HG03558 (cell line): ENCODE results near the gene ABCA3.

ENCODE experiments used
- ATAC-seq: cut with Tn5 transposase; IDR thresholded peaks from one replicate; pipeline ENCODE4 v1.9.1; 2021; ENCODE audit warnings: moderate number of reproducible peaks; ENCODE audit not compliant: unreplicated experiment; ENCODE audit errors: extremely low read depth

Gene ABCA3

DNA sequence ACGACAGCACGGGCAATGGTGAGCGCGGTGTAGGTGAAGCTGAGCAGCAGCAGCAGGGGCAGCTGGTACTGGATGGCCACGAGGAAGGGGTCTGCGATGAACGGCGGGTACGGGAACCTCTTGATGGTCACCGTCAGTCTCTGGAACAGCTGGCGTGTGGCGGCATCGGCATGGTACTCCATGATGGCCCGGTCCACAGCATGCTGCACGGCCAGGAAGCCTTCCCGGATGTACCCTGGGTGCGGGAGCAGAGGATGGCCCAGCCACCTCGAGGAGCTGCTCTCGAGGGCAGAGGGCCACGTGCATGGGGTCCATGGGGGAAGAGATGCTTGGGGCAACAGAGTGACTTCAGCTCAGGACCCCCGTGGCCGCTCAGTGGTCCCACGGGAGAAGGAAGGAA, 20.9 kb downstream of the ABCA3 start:
- ATAC-seq, result no peak

DNA sequence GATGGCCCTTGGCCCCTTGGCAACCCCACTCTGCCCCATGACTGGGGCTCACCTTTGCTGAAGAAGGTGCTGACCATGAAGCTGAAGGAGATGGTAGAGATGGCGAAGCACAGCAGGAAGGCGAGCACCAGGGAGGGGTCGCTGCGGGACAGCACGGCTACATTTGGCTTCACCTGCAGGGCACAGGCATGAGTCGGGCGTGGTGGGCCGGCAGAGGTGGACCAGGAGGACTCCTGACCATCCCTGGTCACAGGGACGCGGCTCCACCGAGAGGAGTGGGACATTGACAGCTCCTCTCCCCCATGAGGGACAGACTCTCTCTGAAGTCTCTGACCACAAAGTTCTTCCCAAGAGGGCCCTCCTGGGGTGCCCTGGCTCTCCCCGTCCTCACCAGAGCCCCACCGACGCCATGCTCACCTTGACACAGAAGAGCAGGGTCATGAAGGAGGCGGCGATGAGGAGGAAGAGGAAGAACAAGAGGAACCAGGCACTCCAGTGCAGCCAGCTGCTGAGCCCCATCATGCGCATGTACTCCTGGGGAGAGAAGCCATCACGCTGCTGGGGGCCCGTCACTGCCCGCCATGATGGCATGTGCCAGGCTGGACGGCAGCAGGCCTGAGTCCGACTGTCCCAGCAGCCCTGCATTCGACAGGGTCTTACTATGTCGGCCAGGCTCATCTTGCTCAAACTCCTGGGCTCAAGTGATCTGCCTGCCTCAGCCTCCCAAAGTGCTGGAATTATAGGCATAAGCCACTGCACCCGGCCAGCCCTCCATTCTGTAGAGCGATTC, 23.1 kb downstream of the ABCA3 start:
- no peak for ATAC-seq

DNA sequence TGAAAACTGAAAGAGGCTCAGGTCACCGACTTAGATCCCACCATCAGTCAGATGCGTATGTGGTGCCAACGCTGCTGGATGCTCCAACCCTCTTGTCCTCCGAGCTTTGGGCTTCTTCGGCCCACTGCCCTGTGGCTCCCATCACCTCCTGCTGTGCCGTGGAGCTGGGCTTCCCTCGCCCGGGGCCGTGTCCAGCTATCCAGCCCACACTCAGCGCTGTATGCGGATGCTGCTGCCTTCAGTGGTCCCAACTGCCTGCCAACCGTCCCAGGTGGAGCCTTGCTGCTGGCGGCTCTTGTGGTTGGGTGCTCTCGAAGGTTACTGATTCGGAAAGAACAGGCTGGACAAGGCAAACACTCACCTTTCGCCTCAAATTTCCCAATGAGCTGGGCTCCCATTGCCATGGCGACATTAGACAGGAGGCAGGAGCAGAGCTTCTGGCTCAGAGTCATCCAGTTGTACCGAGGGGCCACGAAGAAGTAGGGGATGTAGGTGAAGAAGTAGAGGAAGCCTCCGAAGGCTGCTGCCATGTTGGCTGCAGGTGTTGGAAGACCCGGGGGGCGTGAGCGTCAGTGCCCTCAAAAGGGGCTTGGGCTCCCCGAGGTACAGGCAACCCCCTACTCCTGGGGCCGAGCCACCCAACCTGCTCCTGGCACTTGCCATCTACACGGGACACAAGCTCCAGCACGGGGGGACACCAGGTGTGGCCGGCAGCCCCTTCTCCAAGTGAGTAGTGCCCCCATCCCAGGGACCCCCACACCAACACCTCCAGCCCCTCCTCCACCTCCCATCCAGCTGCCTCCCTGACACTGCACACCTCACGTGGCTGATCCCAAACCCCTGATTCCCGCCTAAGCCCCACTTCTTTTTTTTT, 32.2 kb downstream of the ABCA3 start:
- ATAC-seq, result no peak

DNA sequence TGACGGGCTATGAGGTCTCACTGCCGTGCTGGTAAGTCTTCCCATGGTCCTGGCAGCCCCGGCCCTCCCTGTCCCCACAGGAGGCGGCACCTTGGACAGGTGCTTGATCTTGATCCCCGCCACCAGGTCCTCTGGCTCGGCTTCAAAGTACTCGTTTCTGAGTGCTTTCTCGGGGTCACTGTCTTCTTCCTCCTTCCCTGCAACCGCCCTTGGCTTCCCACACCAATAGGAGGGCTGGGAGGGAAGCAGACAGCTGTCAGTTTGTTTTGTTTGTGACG, 40.7 kb downstream of the ABCA3 start:
- no peak for ATAC-seq

DNA sequence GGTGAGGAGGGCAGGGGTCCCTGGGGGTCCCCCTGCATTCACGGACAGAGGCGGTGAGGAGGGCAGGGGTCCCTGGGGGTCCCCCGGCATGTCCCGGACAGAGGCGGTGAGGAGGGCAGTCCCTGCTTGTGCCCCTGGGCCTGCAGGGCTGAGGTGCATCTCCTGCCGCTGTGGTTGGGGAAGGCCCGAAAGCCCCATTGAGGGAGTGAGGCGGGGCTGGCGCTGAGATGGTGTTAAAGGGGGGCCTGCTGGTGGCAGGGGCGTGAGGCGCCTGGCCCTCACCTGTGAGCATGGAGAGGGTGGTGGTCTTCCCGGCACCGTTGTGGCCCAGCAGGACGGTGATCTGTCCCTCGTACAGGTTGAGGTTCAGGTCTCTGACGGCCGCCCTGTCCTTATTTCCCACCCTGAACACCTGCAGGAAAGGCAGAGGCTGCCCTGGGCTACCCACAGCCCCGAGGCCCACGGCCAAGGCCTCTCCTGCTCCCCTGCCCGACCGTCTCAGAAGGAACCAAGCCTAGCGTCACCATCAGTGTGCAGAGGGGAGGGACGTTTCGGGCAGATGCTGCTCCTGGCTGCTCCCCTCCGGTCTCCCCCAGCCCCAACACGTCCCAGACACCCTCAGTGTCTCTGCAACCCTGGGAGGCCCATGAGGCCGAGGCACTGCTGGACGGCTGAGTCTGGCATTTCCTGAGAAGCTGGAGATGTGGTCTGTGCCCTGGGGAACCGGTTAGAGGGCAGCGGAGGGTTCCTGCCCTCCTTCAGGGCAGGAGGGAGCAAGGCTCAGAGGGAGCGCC, 41.2 kb downstream of the ABCA3 start:
- ATAC-seq, result no peak

DNA sequence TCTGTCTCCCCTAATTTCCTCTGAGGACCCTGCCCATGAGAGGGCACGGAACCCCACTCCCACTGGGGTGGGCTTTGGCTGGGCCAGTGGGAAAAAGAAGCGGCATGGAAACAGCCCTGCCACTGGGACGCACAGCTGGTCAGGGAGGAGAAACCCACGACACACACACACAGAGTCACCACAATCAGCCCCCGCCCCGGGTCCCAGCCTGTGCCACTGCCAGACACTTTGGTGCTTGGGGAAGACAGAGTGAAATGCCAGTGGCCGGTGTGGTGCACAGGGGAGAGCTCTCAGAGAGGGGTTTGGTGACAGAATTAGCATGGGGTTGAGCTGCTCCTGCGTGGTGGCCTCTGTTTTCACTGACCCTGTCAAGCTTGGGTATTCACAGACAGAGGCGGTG, 41.9 kb downstream of the ABCA3 start:
- ATAC-seq, result no peak

DNA sequence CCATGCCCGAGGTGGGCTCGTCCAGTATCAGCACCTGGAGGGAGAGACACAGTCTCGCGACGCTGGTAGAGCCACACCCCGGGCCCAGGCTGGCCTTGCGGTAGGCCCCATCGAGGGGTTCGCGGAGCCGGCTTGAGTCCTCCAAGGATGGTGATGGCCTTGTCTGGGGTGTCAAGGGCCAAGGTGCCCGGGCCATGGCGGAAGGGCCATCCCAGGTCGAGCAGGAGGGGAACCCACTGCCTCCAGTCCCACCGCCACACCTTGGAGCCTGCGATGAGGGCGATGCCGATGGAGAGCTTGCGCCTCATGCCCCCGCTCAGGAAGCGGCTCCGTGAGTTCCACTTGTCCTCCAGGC, 43.0 kb downstream of the ABCA3 start:
- ATAC-seq, result no peak

DNA sequence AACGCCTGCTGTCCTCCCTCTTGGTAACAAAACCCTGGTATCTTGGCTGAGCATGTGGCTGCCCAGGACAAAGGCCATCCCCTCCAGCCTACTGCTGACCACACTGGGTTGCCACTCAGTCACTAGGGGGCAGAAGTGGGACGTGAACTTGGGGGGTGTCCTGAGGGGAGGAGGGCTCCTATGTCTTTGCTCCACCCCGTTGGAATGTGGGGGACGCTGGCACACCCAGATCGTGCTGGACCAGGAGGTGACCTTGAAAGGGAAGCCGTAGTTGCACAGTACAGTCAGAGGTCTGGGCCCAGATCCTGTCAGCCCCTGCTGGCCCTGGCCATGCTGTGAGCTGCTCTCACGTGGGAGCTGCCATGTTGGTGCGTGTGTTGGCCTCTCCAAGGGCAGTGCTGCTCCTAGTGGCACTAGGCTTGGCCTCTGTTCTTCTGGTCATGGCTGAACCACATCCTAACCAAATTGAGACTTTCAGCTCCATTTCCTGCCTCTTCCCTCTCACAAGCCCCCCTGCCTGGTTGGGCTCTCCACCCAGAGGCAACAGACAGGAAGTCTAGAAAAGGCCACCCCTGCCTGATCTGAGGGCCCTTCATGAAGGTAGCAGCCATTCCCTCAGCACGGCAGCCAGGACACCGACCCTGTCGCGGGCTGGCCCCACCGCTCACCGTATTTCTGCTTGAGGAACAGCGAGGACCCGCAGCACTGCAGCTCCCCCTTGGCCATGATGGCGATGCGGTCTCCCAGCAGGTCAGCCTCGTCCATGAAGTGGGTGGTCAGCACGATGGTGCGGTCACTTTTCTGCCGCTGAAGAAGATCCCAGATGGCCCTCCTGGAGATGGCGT, 43.6 kb downstream of the ABCA3 start:
- ATAC-seq, result no peak

DNA sequence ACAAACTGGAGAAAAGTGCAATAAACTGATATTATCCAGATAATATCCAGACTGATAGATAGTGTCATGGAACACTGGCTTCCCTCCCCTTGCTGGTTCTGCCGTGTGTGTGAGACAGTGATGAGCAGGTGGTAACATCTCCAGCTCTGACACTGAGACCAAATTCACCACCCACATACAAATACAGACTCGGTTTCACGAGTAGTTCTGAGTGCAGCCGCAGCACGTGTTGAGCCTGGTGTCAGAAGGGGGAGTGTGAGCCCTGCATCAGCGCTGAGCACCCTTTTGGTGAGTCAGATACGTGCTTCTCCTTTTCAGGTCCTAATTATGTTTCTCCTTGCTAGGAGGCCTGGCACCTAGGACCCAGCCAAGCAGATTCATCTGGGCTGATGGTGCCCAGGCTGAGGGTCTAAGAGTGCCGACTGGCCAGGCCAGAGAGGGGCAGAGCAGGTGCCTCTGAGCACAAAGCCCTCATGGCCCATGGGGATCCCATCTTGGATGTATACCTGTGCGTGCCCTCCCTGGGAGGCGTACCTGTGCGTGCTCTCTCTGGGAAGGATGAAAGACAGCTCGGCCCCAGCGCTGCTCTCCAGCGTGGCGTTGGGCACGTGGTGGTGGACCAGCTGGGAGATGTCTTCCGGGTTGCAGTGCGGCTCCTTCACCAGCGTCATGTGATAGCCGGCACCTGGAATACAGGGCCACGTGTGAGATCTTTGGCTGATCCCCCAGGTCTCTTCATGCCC, 45.3 kb downstream of the ABCA3 start:
- no peak for ATAC-seq

DNA sequence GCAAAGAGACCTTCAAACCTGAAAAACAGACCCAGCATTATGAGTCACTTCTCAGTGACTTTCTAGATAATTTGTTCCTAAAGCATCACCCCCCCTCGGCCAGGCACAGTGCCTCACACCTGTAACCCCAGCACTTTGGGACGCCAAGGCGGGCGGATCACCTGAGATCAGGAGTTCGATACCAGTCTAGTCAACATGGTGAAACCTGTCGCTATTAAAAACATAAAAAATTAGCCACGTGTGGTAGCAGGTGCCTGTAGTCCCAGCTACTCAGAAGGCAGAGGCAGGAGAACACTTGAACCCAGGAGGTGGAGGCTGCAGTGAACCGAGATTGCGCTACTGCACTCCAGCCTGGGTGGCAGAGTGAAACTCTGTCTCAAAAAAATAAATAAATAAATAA, 48.3 kb downstream of the ABCA3 start:
- no peak for ATAC-seq

DNA sequence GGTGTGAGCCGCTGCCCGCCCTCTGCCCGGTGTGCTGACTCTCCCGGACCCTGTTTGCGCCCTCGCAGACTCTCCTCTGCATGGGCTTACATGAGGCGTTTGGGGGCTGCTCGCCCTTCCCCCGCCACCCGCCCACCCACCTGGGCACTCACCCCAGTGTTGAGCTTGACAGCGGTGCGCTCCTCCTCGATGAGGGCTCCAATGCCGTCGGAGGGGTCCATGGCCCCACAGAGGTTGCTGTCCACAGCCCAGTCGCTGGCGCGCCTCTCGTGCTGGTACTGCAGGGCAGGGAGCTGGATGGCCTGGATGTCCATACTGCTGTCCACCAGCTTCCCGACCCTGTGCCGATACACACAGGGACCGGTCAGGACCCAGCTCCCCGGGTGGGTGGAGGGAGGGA, 51.2 kb downstream of the ABCA3 start:
- ATAC-seq, result no peak

DNA sequence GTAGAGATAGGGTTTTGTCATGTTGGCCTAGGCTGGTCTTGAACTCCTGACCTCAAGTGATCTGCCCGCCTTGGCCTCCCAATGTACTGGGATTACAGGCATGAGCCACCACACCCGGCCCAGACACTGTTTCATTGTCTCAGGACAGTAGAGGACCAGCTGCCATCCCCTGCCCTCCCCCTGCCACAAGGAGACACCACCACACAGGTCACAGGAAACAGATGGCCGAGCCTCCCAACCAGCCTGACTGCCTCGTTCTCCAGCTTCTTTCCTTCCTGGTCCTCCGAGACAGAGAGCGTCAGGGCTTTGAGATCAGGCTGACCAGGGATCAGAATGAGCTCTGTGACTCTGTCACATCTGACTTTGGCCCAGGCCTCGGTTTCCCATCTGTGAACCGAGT, 51.8 kb downstream of the ABCA3 start:
- ATAC-seq, result no peak

DNA sequence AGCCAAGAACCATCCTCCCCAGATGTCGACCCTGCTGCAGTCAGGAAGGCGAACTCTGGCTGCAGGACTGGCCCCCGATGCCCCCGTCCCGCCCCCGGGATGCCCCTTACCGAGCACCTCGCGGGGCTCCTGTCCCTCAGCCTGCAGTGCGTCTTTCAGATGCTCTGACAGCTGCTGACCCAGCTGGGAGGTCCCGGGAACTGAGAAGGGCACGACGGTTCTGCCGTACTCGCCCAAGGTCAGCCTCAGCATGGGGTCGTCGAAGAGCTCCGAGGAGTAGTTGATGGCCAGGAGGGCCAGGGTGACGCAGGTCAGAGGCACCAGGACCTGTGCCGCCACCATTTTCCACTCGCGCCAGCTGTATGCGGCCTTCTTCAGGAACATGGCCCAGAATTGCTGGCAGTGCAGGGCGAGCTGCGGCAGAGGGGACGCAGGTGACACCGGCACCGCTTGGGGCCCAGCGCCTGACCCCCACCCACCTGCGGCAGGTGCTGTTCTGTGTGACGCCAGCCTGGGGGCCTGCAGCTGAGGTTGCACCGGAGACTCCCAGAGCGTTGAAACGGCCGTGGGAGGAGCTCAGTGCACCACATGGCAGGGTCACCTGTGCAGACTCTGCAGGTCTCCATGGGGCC, 52.5 kb downstream of the ABCA3 start:
- ATAC-seq, result no peak

DNA sequence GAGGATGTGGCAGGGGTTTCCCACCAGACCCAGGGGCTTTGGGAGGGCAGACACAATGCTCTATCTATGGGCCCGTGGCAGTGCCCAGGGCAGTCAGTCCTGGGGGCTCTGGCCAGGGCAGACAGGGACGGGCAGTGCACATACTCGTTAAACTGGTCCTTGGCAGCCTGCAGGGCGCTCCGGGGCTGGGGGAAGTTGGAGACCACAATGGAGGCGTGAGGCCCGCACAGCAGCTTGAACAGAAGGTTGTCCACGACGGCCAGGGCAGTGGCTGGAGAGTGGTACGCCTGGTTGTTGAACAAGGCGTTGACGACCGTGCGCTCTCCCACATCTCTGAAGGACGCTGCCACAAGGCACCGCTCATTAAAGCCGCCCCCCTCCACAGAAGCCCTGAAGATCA, 54.0 kb downstream of the ABCA3 start:
- ATAC-seq, result no peak

DNA sequence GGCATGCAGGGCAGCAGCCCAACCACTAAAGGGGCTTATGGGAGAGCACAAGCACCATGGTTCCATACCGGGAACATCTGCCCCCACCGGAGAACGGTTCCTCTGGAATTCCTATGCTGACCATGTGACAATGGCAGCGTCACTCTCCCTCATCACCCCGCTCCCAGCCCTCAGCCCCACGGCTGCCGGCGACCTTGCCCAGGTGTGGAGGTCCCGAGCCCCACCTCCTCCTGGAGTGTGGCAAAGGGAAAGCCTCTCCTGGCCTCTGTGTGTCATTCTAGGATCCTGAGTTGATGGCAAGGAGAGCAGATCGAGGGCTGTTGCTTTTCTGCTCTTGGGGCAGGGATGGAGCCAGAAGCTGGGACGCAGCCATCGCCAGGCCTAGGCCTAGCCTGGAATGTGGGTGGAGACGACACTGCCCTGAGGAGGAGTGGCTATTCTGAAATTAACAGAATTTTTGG, 54.8 kb downstream of the ABCA3 start:
- no peak for ATAC-seq

DNA sequence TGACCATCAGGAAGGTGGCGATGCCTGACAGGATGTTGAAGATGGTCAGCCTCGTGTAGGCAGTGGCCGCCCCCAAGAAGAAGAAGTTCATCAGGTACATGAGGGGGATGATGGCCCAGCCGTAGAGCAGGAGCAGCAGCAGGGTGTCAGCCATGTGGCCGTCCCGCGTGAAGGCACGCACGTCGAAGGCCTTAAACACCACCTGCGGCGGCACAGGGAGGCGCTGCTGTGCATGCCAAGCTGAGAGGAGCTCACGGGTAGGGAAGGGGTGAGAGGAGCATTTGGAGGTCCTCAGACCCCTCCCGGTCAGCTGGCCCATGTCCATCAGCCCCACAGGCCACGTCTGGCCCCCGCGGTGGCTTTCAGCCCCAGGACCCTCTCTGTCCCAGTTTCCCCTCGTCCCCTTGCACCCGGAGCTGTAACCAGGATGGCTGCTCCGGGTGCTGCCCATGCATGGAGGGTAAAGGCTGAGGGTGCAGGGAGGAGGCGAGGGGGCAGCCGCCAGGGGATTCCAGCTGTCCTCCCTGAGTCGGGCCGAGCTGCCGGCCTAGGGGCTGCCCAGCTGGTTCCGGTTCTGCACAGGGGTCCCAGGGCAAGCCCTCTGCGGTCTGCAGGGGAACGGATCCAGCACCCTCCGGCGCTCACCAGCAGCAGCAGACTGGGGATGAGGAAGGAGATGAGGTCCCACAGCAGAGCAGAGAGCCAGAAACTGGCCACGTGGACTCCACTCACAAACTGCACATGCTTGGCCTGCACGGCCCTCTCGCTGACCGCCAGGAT, 55.5 kb downstream of the ABCA3 start:
- ATAC-seq, result no peak

DNA sequence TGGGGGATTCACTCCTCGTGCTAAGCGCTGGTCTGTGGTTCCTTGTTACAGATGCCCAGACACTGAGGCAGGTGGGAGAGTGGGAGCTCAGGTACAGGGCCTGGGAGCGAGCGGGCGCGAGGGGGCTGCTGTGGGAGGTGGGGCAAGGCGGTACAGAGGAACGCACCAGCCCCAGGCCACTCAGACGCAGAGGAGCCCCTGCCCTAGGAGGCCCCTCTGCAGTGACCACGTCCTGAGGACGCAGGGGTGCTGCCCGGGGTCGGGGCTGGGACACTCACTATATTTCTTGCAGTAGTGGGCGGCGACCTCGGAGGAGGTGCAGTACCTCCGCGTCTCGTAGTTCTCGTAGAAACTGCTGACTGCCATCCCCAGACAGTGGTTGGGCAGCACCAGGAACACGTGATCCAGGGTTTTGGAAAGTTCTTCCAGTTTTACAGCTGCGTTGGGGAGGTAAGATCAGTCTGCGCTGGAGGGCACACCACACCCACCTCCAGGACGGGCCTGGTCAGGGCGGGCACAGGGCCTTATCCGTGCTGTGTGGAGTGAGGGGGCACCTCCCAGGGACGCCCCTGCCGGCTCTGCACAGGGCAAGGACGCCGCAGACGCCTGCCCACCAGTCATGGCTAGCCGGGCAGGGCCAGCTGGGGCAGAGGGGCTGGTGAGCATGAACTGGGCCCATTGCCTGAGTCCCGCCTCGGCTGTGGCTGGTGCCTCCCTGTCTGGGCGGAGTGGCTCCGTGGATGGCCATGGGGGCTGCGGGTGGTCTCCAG, 56.3 kb downstream of the ABCA3 start:
- no peak for ATAC-seq
